ENCODE results near the gene LPP. TPM values are rescaled to one million over a fixed set of nuclear protein-coding genes. Genes with fewer than 3 reads are reported as not detected.

LPP gene
- total RNA-seq, 1 donor from 2014 or later: 222 TPM

DNA sequence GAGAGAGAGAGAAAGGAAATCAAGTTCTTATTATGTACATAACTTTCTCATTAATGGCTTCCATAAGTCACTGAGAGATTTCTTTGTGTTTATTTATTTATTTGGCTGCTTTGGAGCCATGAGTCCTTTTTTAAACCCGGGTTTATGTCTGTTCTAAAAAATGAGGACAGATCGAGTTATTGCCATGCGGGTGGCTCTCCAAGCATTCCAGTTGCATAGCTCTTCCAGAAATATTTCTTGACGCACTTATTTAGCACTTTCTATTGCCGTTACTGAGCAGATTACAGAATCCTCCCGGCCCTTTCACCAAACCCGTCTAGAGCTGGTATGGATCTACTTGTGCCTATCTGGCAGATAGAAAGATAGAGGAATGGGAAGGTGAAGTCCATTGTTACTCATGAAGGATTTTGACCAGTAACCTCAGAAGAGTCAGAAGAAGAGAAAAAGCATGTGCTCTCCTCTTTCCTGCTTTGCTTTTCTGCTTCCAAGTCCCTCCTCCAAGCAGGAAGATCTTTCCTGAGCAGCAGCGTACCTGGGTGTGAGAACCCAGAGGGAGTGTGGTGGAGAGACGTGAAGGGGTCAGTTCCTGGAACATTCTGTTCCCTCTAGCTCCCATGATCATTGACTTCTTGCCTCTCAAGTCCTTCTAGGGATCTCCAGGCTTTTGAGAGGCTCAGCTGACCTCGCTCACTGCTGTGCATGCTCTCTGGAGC lies 112.8 kb downstream of the LPP start:
- Histone ChIP-seq H3K79me2 (ENCODE audit: insufficient read depth, low read length) (peaks cover 74% of the 10 kb centered on the region), H3K4me1 (ENCODE audit: insufficient read depth, low read length) (peaks cover 95% of the 10 kb centered on the region), H2AFZ (ENCODE audit: low read depth, low read length) (no peak overlapping the region), H3K4me3 (ENCODE audit: insufficient read depth, low read depth, low read length) (peak overlapping the region; percentile 55), H3K9me3 (ENCODE audit: insufficient read depth, low read depth, low read length) (no peaks in the 10 kb centered on the region), H4K20me1 (ENCODE audit: insufficient read depth, low read length) (no peaks in the 10 kb centered on the region), H3K36me3 (ENCODE audit: insufficient read depth, low read length) (no peaks in the 10 kb centered on the region), H3K27ac (ENCODE audit: low read depth, low read length) (peak overlapping the region; percentile 97), H3K27me3 (ENCODE audit: insufficient read depth, low read length) (no peaks in the 10 kb centered on the region), H3K9ac (ENCODE audit: low read length) (peak overlapping the region; percentile 91), H3K4me2 (ENCODE audit: low read length) (peak overlapping the region; percentile 88)
- DNase-seq (ENCODE audit: low read depth) (peak; percentile 95), FAIRE-seq (peak; percentile 56)
- Mint-ChIP-seq H3K4me3 (ENCODE audit: unreplicated experiment) (no peak overlapping the region), H3K4me1 (ENCODE audit: low read depth, unreplicated experiment) (peaks cover 28% of the 10 kb centered on the region), H3K36me3 (ENCODE audit: low read depth, unreplicated experiment) (no peaks in the 10 kb centered on the region), H3K27me3 (ENCODE audit: low read depth, unreplicated experiment) (no peaks in the 10 kb centered on the region), H3K27ac (ENCODE audit: unreplicated experiment) (no peak overlapping the region), H3K9me3 (ENCODE audit: unreplicated experiment) (no peaks in the 10 kb centered on the region)
- no peak for TF ChIP-seq EZH2 (IDR thresholded peaks at IDR 0.05; ENCODE audit: insufficient read depth, low read length)

DNA sequence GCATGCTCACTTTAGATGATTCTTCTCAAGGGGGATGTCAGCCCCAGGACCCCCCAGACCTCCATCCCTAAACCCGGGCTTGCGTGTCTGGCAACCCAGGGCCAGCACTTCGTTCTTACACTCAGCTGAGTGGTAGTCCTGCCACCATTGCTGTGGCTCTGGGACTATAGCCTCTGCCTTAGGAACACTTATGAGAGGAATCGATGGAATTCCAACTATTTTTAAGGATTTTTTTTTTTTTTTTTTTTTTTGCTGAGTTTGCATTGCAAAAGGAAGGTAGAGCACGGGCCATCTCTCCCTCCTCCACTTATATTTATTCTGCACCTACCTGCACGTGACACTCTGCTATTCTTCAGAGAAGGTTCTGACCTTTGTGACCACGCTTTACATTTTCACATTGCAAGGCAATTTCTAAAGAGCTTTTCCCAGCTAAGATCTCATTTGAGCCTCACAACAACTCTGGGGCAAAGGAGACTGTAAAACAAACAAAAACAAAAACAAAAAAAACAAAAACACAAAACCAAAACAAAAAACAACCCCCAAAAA lies 113.9 kb downstream of the LPP start:
- Histone ChIP-seq H3K4me1 (ENCODE audit: insufficient read depth, low read length) (peaks cover 95% of the 10 kb centered on the region), H3K27ac (ENCODE audit: low read depth, low read length) (peak overlapping the region; percentile 97), H3K36me3 (ENCODE audit: insufficient read depth, low read length) (no peaks in the 10 kb centered on the region), H3K27me3 (ENCODE audit: insufficient read depth, low read length) (no peaks in the 10 kb centered on the region), H3K4me2 (ENCODE audit: low read length) (peak overlapping the region; percentile 88), H3K4me3 (ENCODE audit: insufficient read depth, low read depth, low read length) (no peak overlapping the region), H3K79me2 (ENCODE audit: insufficient read depth, low read length) (peaks cover 74% of the 10 kb centered on the region), H4K20me1 (ENCODE audit: insufficient read depth, low read length) (no peaks in the 10 kb centered on the region), H3K9me3 (ENCODE audit: insufficient read depth, low read depth, low read length) (no peaks in the 10 kb centered on the region), H2AFZ (ENCODE audit: low read depth, low read length) (no peak overlapping the region), H3K9ac (ENCODE audit: low read length) (peak overlapping the region; percentile 91)
- H3K4me3 Mint-ChIP-seq (ENCODE audit: unreplicated experiment): no peak overlapping the region
- FAIRE-seq: no peak
- no peaks in the 10 kb centered on the region for H3K9me3 Mint-ChIP-seq (ENCODE audit: unreplicated experiment)
- no peaks in the 10 kb centered on the region for H3K27me3 Mint-ChIP-seq (ENCODE audit: low read depth, unreplicated experiment)
- H3K36me3 Mint-ChIP-seq (ENCODE audit: low read depth, unreplicated experiment): no peaks in the 10 kb centered on the region
- no peak for TF ChIP-seq EZH2 (IDR thresholded peaks at IDR 0.05; ENCODE audit: insufficient read depth, low read length)
- TF ChIP-seq, protein P1, sequence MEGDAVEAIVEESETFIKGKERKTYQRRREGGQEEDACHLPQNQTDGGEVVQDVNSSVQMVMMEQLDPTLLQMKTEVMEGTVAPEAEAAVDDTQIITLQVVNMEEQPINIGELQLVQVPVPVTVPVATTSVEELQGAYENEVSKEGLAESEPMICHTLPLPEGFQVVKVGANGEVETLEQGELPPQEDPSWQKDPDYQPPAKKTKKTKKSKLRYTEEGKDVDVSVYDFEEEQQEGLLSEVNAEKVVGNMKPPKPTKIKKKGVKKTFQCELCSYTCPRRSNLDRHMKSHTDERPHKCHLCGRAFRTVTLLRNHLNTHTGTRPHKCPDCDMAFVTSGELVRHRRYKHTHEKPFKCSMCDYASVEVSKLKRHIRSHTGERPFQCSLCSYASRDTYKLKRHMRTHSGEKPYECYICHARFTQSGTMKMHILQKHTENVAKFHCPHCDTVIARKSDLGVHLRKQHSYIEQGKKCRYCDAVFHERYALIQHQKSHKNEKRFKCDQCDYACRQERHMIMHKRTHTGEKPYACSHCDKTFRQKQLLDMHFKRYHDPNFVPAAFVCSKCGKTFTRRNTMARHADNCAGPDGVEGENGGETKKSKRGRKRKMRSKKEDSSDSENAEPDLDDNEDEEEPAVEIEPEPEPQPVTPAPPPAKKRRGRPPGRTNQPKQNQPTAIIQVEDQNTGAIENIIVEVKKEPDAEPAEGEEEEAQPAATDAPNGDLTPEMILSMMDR (IDR thresholded peaks at IDR 0.05; ENCODE audit: insufficient read depth, low read depth, low read length): no peak
- H3K27ac Mint-ChIP-seq (ENCODE audit: unreplicated experiment): peak overlapping the region; percentile 51
- H3K4me1 Mint-ChIP-seq (ENCODE audit: low read depth, unreplicated experiment): peaks cover 40% of the 10 kb centered on the region
- no peak for DNase-seq (ENCODE audit: low read depth)

DNA sequence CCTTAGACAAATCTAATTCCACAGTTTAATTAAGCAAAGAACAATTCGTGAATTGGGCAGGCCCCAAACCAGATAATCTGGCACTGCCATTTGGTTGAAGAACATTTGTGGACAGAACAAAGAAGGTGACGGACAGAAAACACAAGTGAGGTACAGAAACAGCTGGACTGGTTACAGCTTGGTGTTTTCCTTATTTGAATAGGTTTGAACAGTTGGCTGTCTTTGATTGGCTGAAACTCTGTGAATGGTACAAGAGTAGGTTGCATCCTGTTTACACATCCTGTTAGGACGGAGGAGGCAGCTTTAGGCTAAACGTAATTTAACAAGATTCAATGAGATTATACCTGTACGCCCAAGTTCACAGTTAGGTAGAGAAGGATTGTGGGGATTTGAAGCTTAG lies 114.4 kb downstream of the LPP start:
- Histone ChIP-seq H2AFZ (ENCODE audit: low read depth, low read length) (no peak overlapping the region), H3K4me1 (ENCODE audit: insufficient read depth, low read length) (peaks cover 95% of the 10 kb centered on the region), H4K20me1 (ENCODE audit: insufficient read depth, low read length) (no peaks in the 10 kb centered on the region), H3K79me2 (ENCODE audit: insufficient read depth, low read length) (peaks cover 74% of the 10 kb centered on the region), H3K36me3 (ENCODE audit: insufficient read depth, low read length) (no peaks in the 10 kb centered on the region), H3K27me3 (ENCODE audit: insufficient read depth, low read length) (no peaks in the 10 kb centered on the region), H3K9ac (ENCODE audit: low read length) (no peak overlapping the region), H3K4me2 (ENCODE audit: low read length) (no peak overlapping the region), H3K9me3 (ENCODE audit: insufficient read depth, low read depth, low read length) (no peaks in the 10 kb centered on the region), H3K4me3 (ENCODE audit: insufficient read depth, low read depth, low read length) (no peak overlapping the region), H3K27ac (ENCODE audit: low read depth, low read length) (peak overlapping the region; percentile 97)
- H3K4me3 Mint-ChIP-seq (ENCODE audit: unreplicated experiment): no peak overlapping the region
- no peaks in the 10 kb centered on the region for H3K27me3 Mint-ChIP-seq (ENCODE audit: low read depth, unreplicated experiment)
- H3K36me3 Mint-ChIP-seq (ENCODE audit: low read depth, unreplicated experiment): no peaks in the 10 kb centered on the region
- peaks cover 44% of the 10 kb centered on the region for H3K4me1 Mint-ChIP-seq (ENCODE audit: low read depth, unreplicated experiment)
- FAIRE-seq: no peak
- TF ChIP-seq, protein P1 (IDR thresholded peaks at IDR 0.05; ENCODE audit: insufficient read depth, low read depth, low read length): no peak
- TF ChIP-seq EZH2 (IDR thresholded peaks at IDR 0.05; ENCODE audit: insufficient read depth, low read length): no peak
- no peak for DNase-seq (ENCODE audit: low read depth)
- H3K9me3 Mint-ChIP-seq (ENCODE audit: unreplicated experiment): no peaks in the 10 kb centered on the region
- H3K27ac Mint-ChIP-seq (ENCODE audit: unreplicated experiment): peak overlapping the region; percentile 51
